ENCODE results near the gene KRTAP10-3.
"Not testable (repeated sequence)": the region's sequence is repeated elsewhere in the genome, so short reads cannot be mapped to it uniquely, and the experiment has no call there.

Gene KRTAP10-3

GRCh38 chr21:44558695-44559094 lies at the start of gene KRTAP10-3:
KRTAP10-3 (minus strand) TSS chr21:44558795; CDS start chr21:44558715, 80 bp downstream.
- no peak for DNase-seq

GRCh38 chr21:44606495-44606894 lies 47.9 kb upstream of the KRTAP10-3 start:
- DNase-seq, result no peak

- DNase-seq, result no peak
Observed at GRCh38 chr21:44603911-44604310, 45.3 kb upstream of the KRTAP10-3 start.

- DNase-seq, result no peak
Observed at GRCh38 chr21:44603109-44603875, 44.7 kb upstream of the KRTAP10-3 start.

GRCh38 chr21:44602463-44602850 lies 43.9 kb upstream of the KRTAP10-3 start:
- DNase-seq, result no peak

GRCh38 chr21:44601596-44602462 lies 43.2 kb upstream of the KRTAP10-3 start:
- DNase-seq, result no peak

- DNase-seq, result not testable (repeated sequence)
Observed at GRCh38 chr21:44601091-44601490, 42.5 kb upstream of the KRTAP10-3 start.

GRCh38 chr21:44600118-44600978 lies 41.8 kb upstream of the KRTAP10-3 start, which contains the start of gene KRTAP10-7:
KRTAP10-7 (plus strand) TSS chr21:44600597; CDS start chr21:44600622, 25 bp downstream.
- not testable (repeated sequence) for DNase-seq

GRCh38 chr21:44599264-44600029 lies 40.9 kb upstream of the KRTAP10-3 start:
- no peak for DNase-seq

- no peak for DNase-seq
Observed at GRCh38 chr21:44598061-44598460, 39.5 kb upstream of the KRTAP10-3 start.

GRCh38 chr21:44596068-44596725 lies 37.6 kb upstream of the KRTAP10-3 start:
- DNase-seq, result no peak

GRCh38 chr21:44595524-44595923 lies 36.9 kb upstream of the KRTAP10-3 start:
- no peak for DNase-seq

- no peak for DNase-seq
Observed at GRCh38 chr21:44594406-44594916, 35.9 kb upstream of the KRTAP10-3 start.

- DNase-seq, result no peak
Observed at GRCh38 chr21:44593598-44594405, 35.2 kb upstream of the KRTAP10-3 start.

- DNase-seq, result no peak
Observed at GRCh38 chr21:44592446-44593311, 34.1 kb upstream of the KRTAP10-3 start, which contains the start of gene KRTAP10-6. KRTAP10-6 (minus strand) TSS chr21:44592505; CDS start chr21:44592484, 21 bp downstream.

- DNase-seq, result not testable (repeated sequence)
Observed at GRCh38 chr21:44591801-44592130, 33.2 kb upstream of the KRTAP10-3 start.

- DNase-seq, result not testable (repeated sequence)
Observed at GRCh38 chr21:44590897-44591800, 32.6 kb upstream of the KRTAP10-3 start.

- no peak for DNase-seq
Observed at GRCh38 chr21:44590311-44590721, 31.7 kb upstream of the KRTAP10-3 start.
